ENCODE results near the gene RNF220.
"Not testable (repeated sequence)": the region's sequence is repeated elsewhere in the genome, so short reads cannot be mapped to it uniquely, and the experiment has no call there.

RNF220 gene

DNA sequence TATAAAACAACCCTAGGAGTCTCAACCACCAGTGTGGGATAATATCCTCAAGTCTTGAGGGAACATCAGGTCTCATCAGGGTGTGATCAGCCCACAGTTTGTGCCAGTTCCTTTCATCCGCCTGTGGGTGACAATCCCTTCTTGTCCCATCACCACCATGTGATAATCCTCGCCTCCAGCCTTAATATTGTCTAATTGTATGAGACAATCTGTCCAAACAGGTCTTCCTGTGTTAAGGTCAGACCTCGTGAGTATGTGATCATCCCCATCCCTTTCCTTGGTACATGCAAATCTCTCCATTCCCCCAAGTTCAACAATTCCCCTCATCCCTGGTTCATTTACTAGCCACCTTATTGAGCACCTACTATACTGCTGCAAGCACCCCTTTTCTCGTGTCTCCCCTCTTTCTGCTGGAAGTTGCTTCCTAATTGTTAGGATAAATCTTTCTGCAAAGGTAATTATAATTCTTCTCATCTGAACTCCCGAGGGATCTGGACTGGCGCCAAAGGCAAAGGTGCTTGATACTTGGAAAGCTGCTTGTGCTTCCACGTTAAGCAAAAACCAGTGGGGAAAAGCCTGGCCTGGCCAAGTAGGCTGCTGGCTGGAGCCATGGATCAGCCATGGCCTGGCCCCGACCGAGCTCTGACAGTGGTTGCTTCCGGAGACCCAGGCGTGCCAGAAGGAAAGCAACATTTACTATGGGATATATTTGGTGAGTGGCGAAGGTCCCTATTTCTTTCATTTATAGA, 92.5 kb downstream of the RNF220 start:
- peak; percentile 37 for DNase-seq

DNA sequence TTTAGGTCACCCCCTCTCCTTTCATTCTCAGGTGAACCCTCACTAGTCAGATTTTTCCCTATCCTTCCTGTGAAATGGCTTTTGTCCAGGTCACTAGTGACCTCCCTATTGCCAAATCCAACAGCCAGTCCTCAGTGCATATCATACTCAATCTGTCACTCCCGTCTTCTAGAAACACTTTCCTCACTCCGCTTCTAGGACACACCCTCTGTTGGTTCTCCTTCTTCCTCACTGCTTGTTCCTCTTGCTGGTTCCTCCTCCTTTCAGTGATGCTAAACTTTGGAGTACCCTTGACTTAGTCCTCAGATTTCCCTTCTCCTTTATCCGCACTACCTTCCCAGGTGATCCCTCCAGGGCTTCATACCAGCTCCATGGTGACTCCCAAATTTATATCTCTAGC, 94.3 kb downstream of the RNF220 start:
- DNase-seq, result no peak

DNA sequence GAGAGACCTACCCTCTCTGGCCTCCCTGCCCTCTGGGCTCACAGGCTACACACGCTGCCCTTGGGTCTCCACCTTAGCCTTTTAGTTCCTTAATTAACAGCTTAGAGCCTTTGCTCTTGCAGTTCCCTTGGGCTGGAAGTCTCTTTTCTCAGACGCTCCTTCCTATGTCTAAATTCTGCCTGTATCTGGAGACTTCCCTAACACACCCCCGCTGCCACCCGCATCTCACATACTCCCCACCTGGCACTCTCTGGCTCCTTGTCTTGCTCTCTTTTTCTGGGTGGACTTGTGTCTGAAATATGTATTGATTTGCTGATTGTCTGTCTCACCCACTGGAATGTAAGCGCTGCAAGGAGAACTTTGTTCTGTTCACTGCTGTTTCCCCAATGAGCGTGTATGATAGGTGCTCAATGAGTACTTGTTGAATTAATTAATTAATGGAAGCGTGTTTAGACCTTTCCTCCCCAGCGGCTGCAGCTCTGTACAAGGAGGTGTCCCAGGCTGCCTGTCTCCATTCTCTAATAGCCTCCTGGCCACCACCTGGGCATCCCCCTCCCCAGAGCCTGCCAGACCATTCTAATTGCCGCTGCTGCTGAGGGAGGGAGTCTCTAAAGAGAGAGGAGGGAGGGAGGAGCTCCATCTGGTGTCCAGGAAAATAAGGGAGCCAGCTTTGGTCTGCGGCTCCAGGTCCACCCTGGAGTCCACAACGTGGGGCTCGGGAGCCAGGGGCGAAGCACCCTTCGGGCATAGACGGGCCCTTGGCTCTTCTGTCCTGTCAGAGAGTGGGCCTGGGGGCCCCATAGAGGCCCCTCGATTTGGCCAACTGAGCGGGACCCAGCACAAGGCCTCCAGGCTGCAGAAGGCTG, 95.4 kb downstream of the RNF220 start:
- no peak for DNase-seq

DNA sequence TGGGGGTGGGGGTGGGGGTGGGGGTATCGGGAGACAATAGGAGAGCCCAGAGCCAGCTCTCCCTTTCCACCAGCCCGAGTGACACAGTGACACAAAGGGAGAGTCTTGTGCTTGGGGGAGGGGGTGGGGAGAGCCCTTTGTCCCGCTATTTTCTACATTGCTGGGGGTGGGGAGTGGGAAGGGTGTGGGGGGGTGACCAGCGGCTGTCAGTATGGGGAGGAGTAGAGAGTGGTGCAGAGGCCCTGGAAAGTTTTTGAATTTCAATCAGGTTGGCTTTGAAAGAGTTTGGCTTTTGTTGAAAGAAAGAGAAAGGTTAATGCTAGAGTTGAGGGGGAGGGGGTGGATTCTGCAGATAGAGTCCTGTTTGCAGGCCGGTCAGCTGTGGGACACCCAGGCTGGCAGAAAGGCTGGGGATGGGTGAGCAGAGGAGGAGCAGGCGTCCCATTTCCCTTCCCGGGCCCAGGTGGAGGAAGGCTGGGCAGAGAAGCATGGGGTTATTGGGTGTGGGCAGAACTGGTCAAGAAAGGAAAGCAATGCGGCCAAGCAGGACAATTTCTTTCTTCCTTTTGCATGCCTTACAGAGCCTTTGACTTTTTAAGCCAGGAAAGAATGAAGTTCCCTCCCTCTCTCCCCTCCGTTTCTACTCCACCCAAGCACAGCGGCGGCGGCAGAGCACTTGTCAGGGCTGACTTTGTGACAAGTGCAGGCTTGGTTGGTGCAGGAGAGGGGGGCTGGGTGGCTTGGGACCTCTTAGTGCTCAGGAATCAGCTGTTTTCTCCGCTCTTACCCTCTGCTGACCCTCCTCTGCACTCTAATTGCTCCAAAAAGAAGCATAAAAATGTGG, 96.2 kb downstream of the RNF220 start:
- no peak for DNase-seq

DNA sequence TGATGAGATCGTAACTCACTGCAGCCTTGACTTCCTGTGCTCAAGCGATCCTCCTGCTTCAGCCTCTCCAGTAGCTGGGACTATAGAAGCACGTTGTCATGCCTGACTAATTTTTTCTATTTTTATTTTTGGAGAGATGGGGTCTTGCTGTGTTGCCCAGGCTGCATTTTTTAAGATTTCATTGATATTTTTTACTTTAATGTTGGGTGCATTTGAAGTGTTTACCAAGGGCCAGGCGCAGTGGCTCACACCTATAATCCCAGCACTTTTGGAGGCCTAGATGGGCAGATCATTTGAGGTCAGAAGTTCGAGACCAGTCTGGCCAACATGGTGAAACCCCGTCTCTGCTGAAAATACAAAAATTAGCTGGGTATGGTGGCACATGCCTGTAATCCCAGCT, 97.8 kb downstream of the RNF220 start:
- not testable (repeated sequence) for DNase-seq

DNA sequence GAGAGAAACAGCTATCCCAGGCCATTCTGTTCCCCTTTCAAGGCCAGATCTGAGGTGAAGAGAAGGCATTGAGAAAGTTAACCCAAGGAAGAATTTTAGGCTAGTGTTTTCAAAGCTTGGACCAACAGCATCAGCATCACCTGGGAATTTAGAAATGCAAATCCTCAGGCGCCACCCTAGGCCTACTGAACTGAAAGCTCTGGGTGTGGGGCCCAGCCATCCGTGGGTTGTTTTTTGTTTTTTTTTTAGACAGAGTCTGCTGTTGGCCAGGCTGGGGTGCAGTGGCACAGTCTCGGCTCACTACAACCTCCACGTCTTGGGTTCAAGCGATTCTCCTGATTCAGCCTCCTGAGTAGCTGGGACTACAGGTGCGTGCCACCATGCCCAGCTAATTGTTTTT, 98.6 kb downstream of the RNF220 start:
- no peak for DNase-seq

DNA sequence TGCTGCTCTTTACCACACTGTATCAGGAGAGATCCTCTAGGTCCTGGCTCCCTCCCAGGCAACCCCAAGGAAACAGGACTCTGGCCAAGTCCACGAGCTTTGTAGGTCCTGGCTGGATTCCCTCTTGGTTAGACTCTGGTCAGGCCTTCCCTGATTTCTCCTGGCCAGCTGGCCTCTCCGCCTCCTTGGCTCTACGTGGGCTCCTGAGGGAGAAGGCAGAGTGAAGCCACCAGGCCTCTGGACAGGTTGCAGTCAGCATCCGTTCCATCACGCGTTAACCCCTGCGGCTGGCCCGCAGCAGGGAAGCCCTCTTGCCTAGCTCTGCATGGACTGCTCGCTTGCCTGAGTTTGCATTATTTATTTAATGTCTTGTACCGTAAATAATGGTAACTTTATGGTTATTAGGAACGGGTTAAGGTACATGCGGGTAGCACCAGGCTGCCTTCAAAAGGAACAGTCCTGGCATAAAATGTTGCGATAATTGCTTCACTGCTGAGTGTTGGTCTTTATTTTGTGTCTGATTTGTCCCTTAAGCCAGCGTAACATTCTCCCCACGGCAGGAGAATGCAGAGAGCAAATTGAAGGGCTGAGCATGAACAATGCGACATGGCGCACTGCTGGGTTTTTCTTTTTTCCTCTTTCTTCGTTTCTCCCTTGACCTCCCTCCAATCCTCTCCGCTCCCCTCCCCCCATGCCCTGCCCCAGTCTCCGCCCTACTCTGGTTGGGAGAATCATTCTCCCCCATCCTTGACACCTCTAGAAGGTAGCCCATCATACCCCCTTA, 100.3 kb downstream of the RNF220 start:
- no peak for DNase-seq

DNA sequence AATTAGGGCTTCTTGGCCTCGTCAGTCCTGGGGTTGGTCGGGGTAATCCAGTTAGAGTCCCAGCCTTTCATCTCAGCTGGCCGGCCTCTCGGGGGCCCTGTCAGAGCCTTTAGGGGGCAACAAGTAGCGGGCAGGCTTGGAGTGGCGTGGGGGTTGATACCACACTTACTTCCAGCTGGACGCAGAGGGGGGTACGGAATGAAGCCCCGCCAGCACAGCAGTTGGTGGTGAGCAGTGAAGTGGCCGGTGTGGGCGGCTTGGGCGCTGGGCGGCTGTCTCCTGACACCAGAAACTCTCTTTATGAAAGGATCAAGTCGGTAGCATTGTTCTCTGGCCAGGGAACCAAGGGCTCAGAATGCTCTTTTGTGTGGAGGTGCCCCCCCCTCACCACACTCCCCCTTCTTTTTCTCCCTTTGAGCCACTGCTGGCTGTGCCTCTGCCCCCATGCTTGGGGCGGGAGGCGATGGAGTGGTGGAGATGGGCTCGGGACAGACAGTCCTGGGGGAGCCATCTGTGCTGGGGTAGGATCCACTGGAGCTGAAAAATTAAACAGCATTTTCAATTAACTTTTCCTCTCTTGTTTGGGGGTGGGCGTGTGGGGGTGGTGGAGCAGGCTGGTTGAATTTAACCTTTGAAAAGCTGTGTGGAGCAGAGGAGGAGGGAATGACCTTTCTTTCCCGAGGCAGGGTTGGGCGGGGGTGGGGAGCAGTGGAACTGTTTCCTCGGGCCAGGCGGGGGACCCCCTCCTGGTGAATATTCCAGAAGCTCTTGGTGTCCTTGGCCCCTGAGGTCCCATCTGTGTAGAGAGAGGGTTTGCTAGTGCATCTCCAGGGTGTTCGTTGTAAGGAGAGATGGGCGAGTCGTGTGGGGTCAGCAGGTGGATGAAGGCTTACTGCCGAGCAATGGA, 102.7 kb downstream of the RNF220 start:
- no peak for DNase-seq

DNA sequence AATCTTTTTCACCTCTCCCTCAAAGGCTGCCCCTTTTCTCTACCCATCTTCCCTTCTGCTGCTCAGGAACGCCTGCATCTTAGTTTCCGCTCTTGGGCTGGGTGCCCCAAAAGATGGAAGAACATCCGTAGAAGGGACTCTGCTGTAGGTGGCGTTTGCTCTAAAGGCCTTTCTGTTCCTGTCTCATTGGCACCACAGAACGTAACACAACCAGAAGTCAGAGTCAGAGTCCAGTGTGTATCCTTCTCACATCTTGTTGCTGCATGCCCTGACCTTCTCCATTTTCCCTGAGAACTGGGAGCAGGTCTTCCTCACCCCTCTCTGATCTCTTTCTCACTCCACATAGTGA, 103.3 kb downstream of the RNF220 start:
- DNase-seq, result no peak

DNA sequence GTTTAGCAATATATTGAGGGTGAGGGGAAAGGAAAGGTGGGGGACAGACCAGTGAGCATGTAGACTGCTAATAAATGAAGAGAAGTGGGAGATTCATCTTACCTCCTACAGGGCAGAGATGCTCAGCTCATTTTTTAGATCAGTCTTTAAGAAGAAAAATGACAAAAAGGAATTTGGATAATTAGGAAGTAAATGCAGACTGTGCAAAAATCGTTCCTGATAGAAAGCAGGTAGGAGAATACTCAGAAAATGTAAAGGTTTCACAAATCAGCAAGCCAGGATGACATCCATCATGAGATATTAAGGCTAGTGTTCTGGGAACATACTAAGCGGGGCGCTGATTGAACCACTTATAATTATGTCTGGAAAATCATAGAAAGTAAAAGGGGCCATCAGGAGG, 106.3 kb downstream of the RNF220 start:
- no peak for DNase-seq

DNA sequence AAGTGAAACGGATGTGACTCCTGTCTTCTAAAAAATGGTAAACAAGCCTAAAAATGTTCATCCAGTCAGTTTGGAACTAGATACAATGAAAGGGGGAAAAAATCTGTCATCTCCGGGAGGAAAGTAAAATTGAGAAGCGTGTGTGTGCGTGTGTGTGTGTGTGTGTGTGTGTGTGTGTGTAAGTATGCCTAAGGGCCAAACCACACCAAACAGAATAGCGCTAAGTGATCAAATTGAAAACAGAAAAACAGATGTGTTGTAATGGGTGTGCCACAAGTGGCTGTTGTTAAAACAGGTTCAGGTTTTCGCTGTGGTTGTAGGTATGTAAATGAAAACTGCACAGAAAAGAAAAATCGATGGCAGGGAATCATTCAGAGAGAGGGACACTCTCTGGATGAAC, 106.7 kb downstream of the RNF220 start:
- no peak for DNase-seq

DNA sequence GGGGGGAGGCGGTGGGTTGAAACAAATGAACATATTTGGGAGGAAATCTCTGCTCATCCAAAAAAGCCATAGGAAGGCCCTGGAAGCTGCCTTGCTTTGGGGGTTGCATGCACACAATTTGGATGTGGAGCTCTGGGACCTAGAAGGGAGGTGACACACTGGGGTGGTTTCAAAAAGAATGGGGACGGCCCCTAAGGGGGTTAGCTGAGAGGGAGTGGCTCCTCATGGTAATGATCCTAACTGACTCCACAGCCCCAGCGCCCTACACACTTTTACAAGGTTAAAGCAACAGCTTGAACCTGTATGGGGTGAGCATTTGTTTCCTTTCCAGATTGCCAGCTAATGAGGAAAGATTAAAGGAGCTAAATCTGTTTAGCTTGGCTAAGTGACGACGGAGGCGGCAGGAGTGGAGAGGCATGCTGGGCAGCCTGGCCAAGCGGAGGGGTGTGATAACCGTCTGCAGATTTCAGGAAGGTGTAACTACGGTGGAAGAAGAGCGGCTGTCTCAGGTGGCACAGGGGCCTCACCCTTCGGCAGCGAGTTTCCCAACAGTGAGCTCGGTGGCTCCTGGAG, 107.3 kb downstream of the RNF220 start:
- DNase-seq, result peak; percentile 35

DNA sequence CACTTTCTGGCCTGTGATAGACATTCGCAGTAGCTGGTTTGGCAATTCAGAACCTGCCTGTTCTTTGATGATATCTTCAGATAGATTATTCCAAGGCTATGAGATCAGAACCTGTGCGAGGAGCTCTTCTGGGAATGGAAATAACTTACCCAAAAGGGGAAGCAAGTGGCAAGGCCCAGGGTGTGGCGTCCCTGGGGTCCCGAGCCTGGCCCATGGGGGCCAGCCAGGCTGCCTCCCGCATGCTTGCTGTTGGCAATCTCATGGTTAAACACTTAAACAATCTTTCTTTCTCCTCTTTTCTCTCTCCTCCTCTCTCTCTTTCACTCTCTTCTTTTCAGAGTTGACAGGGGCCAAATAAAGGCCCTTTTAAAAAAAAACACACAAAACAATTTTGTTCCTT, 108.1 kb downstream of the RNF220 start:
- DNase-seq, result no peak

DNA sequence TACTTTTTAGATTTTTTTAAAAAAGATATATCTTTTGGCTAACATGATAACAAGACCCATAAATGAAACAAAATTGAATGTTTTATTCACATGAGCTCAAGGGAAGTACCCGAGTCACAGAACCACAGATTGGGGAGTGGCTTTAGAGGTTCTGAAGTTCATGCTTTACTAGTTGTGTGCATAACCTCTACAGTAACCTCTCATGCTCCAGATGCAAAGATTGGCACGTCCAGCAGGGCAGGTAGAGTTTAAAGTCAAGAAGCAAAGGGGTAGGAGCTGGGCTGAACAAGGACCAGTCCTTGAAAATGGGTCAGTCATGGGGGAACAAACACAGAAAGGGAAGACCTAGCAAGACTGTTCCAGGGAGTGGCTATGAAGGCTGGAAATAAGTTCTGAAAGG, 109.6 kb downstream of the RNF220 start:
- DNase-seq, result no peak

DNA sequence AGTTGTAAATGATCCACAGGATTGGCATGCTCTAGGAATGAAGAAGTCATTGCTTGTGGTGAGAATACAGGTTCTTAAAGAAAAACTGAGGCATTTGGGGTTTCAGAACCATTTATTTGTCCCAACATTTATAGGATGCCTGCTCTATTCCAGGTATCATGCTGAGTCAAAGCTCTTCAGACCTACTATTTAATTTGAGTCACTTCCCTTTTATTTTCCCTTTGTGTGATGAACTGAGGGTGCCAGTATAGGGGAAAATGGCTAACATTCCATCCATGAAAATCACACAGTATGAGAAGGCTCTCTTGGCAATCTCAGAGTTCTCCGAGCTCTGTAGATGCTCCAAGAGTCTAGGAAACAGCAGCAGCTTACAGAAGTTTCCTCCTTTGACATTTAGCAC, 110.4 kb downstream of the RNF220 start:
- no peak for DNase-seq

DNA sequence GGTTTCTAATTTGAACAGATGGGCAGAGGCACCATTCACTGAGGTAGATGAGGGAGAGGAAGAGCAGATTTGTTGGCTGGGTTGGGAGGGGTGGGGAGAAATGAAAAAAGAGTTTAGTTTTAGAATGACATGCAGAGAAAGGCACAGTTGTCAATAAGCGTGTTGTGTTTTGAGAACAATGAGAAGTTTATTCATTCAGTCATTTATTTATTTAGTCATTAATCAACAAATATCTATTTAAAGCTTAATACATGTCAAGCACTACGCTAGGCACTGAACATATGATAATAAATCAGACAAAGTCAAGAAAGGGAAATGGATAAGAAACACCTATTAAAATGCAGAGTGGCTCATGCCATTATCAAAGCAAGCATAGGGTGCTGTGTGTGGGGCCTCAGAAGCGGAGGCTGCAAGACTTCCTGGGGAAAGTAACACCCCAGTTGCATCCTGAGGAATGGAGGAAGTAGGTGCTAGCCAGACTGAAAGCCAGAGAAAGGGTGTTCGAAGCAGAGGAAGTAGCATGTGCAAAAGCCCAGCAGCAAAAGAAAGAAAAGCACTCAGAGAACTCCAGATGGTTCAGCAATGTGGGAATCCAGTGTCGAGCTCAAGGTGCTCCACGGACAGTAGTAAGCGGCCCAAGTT, 114.1 kb downstream of the RNF220 start:
- no peak for DNase-seq

DNA sequence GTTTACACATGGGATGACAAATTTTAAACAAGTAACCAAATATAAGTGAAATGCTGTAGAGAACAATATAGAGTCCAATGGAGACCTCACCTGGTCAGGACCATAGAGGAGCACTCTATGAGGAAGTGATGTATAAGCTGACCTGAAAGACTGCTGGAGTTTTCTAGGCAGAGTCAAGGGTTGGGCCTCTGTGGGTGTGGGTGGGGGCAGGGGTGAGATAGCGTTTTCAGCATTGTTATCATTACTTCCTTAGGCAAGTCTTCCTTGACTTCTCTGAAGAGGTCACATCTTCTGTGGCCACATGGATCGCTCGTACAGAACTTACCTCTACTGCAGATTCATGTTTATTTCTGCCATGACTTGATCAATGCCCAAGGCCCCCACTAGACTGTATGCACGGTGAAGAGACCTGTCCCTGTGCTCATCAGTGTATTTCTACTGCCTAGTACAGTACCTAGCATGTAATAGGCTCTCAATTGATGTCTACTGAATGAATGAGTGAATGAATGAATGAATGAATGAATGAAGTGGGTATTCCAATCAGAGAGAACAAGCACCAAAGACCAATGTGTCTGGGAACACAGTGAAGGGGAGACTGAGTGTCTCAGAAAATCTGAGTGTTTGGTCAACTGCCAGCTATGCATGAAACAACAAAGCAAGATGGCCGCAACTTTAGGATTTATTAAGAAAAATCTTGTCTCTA, 116.5 kb downstream of the RNF220 start:
- DNase-seq, result no peak

DNA sequence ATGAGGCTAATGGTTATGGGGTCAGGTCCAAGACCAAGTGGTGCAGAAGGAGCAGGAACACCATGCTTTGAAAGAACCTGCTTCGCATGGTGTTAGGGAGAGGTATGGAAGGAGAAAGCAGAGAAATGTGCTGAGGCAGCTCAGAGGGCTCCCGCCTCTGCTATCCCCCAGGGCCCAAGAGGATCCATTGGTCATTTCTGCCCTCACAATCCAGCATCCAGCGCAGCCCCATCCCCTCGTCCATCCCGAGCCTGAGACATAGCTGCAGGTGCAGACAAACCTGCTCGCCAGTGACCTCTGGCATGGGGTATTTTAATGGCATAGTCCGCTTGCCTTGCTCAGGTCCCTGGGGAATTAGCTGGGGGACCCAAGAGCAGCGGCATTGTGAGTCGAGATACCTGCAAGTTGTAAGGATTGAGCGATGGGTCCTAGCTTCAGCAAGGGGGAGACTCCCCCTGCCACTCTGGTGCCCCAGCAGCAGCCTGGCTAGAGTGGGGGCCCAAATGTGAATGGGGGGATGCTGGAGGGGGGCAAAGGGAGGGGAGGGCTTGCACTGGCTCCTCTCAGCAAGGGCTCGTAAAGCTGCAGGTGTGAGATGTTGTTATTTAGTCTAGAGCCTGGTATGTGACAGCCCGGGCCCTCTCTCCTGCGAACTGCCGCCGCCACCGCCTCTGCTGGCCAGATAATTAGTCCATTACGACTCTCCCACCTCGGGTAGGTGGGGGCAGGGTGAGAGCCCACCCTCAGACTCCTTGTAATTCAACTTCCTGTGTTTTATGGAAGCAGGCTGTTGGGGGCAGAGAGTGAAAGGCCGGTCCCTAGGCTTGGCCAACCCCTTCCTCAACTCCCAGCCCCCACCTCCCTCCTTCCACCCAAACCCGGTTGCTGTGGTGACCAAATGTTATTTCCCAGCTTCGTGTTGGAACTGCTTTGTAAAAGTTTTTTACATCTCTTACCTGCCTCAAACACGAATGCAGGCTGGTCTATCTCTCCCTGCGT, 118.8 kb downstream of the RNF220 start:
- no peak for DNase-seq
